ENCODE results near the gene OR56A5.

OR56A5 gene

DNA sequence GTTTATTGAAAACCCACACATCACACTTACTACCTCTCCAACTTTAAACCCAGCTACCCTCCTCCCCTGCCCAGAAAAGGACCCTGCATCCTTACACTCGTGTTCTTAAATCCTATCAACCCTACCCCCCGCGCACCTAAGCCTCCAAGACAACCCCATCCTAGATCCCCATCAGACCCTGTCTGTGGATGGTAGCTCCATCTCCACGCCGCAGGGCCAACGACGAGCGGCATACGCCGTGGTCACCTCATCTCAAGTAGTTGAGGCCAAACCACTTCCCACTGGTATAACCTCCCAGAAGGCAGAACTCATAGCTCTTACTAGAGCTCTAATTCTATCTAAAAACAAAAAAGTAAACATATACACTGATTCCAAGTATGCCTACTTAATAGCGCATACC lies 35.6 kb downstream of the OR56A5 start:
- no peak for DNase-seq (ENCODE audit: low read depth)

DNA sequence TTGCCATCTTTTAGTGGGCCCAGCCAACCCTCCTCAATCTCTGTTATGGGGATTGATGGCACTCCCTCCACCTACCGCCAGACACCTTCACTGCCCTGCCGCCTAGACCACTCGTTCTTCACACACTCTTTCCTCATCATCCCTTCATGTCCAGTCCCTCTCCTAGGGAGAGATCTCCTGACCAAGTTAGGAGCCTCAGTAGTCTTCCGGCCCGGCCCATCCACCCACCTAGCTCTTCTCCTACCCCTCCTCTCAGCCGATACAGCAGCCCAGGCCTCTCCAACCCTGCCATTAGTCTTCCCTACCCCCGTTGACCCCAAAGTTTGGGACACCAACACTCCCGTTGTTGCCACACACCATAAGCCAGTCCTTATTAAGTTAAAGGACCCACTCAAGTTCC lies 37.2 kb downstream of the OR56A5 start:
- DNase-seq (ENCODE audit: low read depth), result no peak

DNA sequence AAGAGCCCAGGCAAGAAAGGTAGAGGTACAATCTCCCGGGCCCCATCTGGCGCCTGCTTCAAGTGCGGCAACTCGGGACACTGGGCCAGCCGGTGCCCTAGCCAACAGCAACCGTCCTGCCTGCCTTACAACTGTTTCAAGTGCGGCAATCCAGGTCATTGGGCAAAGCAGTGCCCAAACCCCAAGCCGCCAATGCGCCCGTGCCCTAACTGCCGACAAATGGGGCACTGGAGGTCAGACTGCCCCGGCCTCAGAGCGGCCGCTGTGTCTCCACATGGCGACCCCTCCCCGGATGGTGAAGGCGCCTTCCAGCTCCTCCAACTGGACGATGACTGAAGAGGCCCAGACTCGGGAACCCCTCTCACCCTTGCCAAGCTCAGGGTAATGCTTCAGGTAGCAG lies 37.7 kb downstream of the OR56A5 start:
- no peak for DNase-seq (ENCODE audit: low read depth)

DNA sequence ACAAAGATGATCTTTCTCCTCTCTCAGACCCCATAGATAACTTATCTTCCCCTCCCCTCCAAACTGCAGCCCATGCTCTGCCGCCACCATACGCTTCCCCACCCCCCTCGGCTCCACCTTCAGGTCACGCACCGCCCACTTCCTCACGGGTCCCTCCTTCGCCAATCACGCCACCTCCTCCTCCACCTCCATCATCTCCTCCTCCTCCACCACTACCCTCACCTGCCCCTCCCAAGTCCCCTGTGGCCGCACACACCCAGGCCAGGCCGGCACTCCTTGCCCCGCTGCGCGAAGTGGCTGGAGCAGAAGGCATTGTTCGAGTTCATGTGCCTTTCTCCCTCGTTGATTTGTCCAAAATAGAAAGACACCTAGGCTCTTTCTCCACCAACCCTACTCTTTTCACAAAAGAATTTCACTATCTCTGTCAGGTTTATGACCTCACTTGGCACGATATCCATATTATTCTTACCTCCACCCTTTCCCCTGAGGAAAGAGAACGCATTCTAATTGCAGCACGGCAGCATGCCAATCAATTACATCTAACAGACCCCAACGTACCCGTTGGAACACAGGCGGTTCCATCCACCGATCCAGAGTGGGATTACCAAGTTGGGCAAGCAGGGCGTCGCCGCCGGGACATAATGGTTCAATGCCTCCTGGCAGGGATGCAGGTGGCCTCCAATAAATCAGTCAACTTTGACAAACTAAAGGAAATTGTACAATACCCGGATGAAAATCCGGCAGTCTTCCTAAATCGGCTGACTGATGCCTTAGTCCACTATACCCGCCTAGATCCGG lies 38.5 kb downstream of the OR56A5 start:
- DNase-seq (ENCODE audit: low read depth), result no peak

DNA sequence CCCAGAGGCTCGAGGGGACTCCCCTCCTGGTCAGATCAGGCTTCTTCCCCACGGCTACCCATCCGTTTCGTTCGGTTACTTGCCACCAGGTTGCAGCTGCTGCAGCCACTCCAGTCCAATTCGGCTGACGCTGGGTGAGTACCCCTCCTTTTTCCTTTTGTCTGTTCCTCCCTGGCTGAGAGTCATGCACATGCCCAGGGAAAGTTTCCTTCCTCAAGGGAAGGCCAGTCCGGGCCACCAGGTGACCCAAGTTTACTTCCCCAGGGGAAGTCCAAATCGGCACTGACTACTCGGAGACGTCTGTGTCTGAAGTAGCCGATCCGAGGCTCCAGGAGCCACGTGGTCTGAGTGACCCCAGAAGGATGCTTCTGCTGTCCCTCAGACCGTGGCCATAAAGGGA lies 39.5 kb downstream of the OR56A5 start:
- no peak for DNase-seq (ENCODE audit: low read depth)

DNA sequence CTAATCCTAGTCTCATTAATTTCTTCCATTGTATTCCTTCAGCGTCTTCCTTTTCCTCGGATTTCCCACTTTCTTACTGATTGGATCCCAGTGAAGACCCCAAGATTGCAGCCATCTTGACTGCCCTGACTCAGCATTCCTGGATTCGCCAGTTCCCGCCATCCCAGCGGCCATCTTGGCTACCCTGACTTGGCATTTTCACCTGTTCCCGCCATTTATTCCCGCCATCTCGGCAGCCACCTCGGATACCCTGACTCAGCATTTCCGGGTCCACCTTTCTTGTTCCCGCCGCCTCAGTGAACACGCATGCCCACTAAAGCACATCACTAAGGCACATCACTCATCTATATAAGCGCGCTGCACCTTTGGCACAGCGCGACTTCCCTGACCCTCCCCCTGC lies 40.0 kb downstream of the OR56A5 start:
- no peak for DNase-seq (ENCODE audit: low read depth)

DNA sequence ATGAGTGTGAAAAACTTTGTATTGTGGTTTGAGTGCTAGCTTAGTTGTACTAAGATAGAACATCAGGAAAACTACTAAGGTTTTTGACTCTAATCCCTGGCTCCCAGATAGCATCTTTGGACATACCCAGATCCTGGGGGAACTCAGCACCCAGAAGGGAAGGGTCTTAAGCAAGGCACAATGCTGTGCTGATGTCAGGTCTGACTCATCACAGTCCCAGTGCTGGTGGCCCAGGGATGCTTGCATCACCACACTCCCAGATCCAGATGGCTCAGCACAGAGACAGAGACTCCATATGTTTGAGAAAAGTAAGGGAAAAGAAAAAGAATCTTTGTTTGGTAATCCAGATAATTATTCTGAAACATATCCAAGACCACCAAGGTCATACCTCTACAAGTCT lies 44.5 kb downstream of the OR56A5 start:
- no peak for DNase-seq (ENCODE audit: low read depth)

DNA sequence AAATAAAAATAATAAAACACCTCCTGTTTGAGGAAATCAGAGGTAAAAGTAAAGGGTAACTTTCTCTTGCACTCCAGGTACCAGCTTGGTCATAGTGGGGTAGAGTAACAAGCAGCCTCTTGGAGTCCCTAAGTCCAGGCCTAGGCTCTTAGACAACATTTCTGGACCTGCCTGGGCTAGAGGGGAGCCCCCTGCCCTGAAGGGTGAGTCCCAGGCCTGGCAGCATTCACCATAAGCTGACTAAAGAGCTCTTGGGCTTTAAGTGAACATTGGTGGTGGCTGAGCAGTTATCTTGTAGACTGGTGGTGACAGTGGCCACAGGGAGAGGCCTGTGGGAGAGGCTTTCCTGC lies 44.9 kb downstream of the OR56A5 start:
- no peak for DNase-seq (ENCODE audit: low read depth)

DNA sequence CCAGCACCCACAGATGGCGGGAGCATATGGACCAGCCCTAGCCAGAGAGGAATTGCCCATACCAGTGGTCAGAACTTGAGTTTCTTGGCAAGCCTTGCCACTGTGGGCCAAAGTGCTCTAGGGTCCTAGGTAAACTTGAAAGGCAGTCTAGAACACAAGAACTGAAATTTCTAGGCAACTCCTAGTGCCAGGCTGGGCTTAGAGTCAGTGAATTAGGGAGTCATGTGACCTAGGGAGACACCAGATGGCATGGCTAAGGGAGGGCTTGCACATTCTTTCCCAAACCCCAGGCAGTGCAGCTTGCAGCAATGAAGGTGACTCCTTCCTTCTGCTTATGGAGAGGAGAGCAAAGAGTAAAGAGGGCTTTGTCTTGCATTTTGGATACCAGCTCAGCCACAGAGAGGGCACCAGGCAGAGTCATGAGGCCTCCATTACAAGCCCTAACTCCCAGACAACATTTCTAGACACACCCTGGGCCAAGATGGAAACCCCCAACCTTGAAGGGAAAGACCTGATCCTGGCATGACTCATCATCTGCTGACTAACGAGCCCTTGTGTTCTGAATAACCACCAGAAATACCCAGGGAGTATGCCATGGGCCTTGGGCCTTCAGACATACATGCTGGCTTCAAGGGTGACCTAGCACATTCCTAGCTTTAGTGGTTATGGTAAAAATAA lies 45.4 kb downstream of the OR56A5 start:
- DNase-seq (ENCODE audit: low read depth), result no peak
